SK-N-SH (cell line): ENCODE results near the gene DDX4. TPM values are rescaled to one million over a fixed set of nuclear protein-coding genes. Genes with fewer than 3 reads are reported as not detected.

Source experiments
- CTCF ChIA-PET: fragments of 300-600, 350-600 bp; formaldehyde crosslinking; extraction: SDS; loops from one replicate; lab custom pipeline; 2021; lab: Yijun Ruan, JAX
- POLR2A ChIA-PET: fragments of 350-600 bp; sonication (Branson Sonifier 250); formaldehyde crosslinking; extraction: SDS; loops from one replicate; lab custom pipeline; 2020; ENCODE audit warnings: antibody characterized with exemption, inconsistent platforms; lab: Yijun Ruan, JAX
- DNase-seq: peaks from one replicate; pipeline ENCODE4 v3.0.0; 2012
- H2AFZ ChIP-seq: fragments of 200-600 bp; sonication (generic); 2 replicates; pipeline ENCODE4 v1.8.1; 2016; ENCODE audit warnings: antibody characterized with exemption, mild to moderate bottlenecking, low read depth
- H3F3A ChIP-seq: fragments of 200-600 bp; sonication (generic); replicated peaks from 2 replicates; pipeline ENCODE3; 2016; ENCODE audit warnings: antibody characterized with exemption, mild to moderate bottlenecking; ENCODE audit not compliant: insufficient read depth
- H3K27ac ChIP-seq, 2 experiments: fragments of 200-500 bp in 1 of 2; fragments of 200-600 bp in 1 of 2; sonication (Bioruptor generic) in 1 of 2; sonication (generic), shearing (Covaris generic) in 1 of 2; 2 replicates each; pipeline versions ENCODE4 v1.5.1 to v1.6.1; 2014 to 2016; ENCODE audit warnings: low read depth in 2 of 2, inconsistent platforms in 1 of 2, low read length in 1 of 2, mild to moderate bottlenecking in 1 of 2, mixed read lengths in 1 of 2
- H3K27me3 ChIP-seq: fragments of 200-600 bp; sonication (generic), shearing (Covaris generic); 2 replicates; pipeline ENCODE4 v1.6.1; 2016; ENCODE audit warnings: mixed run types; ENCODE audit not compliant: insufficient read depth
- H3K36me3 ChIP-seq, 2 experiments: fragments of 200-500 bp in 1 of 2; fragments of 200-600 bp in 1 of 2; sonication (Bioruptor generic) in 1 of 2; sonication (generic) in 1 of 2; replicated peaks in 1 of 2; 2 replicates each; pipeline versions ENCODE3 to v1.5.1; 2014 to 2016; ENCODE audit warnings: low read length in 1 of 2, mild to moderate bottlenecking in 1 of 2; ENCODE audit not compliant: insufficient read depth in 2 of 2, control insufficient read depth in 1 of 2
- H3K4me1 ChIP-seq, 2 experiments: fragments of 200-500 bp in 1 of 2; fragments of 200-600 bp in 1 of 2; sonication (Bioruptor generic) in 1 of 2; sonication (generic), shearing (Covaris generic) in 1 of 2; 2 replicates each; pipeline versions ENCODE4 v1.5.1 to v1.6.1; 2014 to 2016; ENCODE audit warnings: low read depth in 1 of 2, low read length in 1 of 2, mixed run types in 1 of 2; ENCODE audit not compliant: insufficient read depth in 2 of 2, control insufficient read depth in 1 of 2
- H3K4me2 ChIP-seq: fragments of 200-600 bp; sonication (generic), shearing (Covaris generic); 2 replicates; pipeline ENCODE4 v1.6.1; 2017; ENCODE audit warnings: mixed run types
- H3K4me3 ChIP-seq, 2 experiments: fragments of 200-500 bp in 1 of 2; fragments of 200-600 bp in 1 of 2; sonication (Bioruptor generic) in 1 of 2; sonication (generic), shearing (Covaris generic) in 1 of 2; 2 replicates each; pipeline versions ENCODE4 v1.5.1 to v1.8.1; 2014 to 2016; ENCODE audit warnings: low read depth in 2 of 2, inconsistent platforms in 1 of 2, low read length in 1 of 2, mild to moderate bottlenecking in 1 of 2, mixed read lengths in 1 of 2, moderate library complexity in 1 of 2
- H3K79me2 ChIP-seq: fragments of 200-600 bp; sonication (generic); 2 replicates; pipeline ENCODE4 v1.8.1; 2017; ENCODE audit warnings: mild to moderate bottlenecking; ENCODE audit not compliant: insufficient read depth
- H3K9ac ChIP-seq: fragments of 200-600 bp; sonication (generic); 2 replicates; pipeline ENCODE4 v1.6.1; 2017; ENCODE audit warnings: mixed run types
- H3K9me2 ChIP-seq: fragments of 200-600 bp; sonication (generic); 2 replicates; pipeline ENCODE4 v1.6.1; 2017; ENCODE audit warnings: mixed run types
- H3K9me3 ChIP-seq: fragments of 200-600 bp; sonication (generic); 2 replicates; pipeline ENCODE4 v1.6.1; 2017; ENCODE audit warnings: mixed run types, mild to moderate bottlenecking, moderate library complexity
- H4K20me1 ChIP-seq: fragments of 200-600 bp; sonication (generic); 2 replicates; pipeline ENCODE4 v1.6.1; 2017; ENCODE audit warnings: mild to moderate bottlenecking, mixed run types; ENCODE audit not compliant: insufficient read depth
- ELF1 ChIP-seq: IDR thresholded peaks from 2 replicates; pipeline ENCODE4 v1.4.0; 2012
- FOSL2 ChIP-seq: IDR thresholded peaks from 2 replicates; pipeline ENCODE4 v1.4.0; 2012; ENCODE audit warnings: low read depth, mild to moderate bottlenecking, moderate library complexity, borderline replicate concordance
- FOXM1 ChIP-seq: IDR thresholded peaks from 2 replicates; pipeline ENCODE4 v1.4.0; 2012; ENCODE audit warnings: low read depth, mild to moderate bottlenecking
- GABPA ChIP-seq: IDR thresholded peaks from 2 replicates; pipeline ENCODE4 v1.4.0; 2012; ENCODE audit warnings: low read depth, mild to moderate bottlenecking
- JUND ChIP-seq: IDR thresholded peaks from 2 replicates; pipeline ENCODE4 v1.4.0; 2012
- NFIC ChIP-seq: IDR thresholded peaks from 2 replicates; pipeline ENCODE4 v1.4.0; 2012; ENCODE audit warnings: borderline replicate concordance
- NRF1 ChIP-seq: IDR thresholded peaks from 2 replicates; pipeline ENCODE4 v1.6.1; 2012; ENCODE audit warnings: low read depth, mild to moderate bottlenecking, low read length
- POLR2AphosphoS5 ChIP-seq: IDR thresholded peaks from 2 replicates; pipeline ENCODE4 v1.6.1; 2012; ENCODE audit warnings: low read depth, low read length
- RCOR1 ChIP-seq: fragments of 150-350 bp; IDR thresholded peaks from 2 replicates; pipeline ENCODE4 v1.6.1; 2017; ENCODE audit warnings: antibody characterized with exemption, low read length
- SMC3 ChIP-seq: IDR thresholded peaks from 2 replicates; pipeline ENCODE4 v1.6.1; 2012; ENCODE audit warnings: low read depth, low read length, improper control_type of control experiment
- TAF1 ChIP-seq: IDR thresholded peaks from 2 replicates; pipeline ENCODE4 v1.6.1; 2012; ENCODE audit warnings: low read depth, mild to moderate bottlenecking, low read length, moderate library complexity, borderline replicate concordance
- TCF12 ChIP-seq: IDR thresholded peaks from 2 replicates; pipeline ENCODE4 v1.4.0; 2012
- TEAD4 ChIP-seq: IDR thresholded peaks from 2 replicates; pipeline ENCODE4 v1.4.0; 2012; ENCODE audit warnings: mild to moderate bottlenecking, borderline replicate concordance; ENCODE audit not compliant: insufficient read depth
- WGBS: methylation state at CpG from one replicate; pipeline ENCODE4 v1.1.6; 2017; ENCODE audit warnings: low lambda C conversion rate; 5-methylcytosine and 5-hydroxymethylcytosine counted together
- polyA plus RNA-seq, 3 experiments: library from polyadenylated mRNA; depleted of rRNA; stranded (reverse); fragments of >200 nt; gene quantifications; 2 replicates each; pipeline ENCODE4 v1.2.3, GENCODE V29; 2012
- TF ChIP-seq, protein P1 (sequence below): IDR thresholded peaks from 2 replicates; pipeline ENCODE4 v1.4.0; 2012; ENCODE audit warnings: low read depth
- TF ChIP-seq, protein P2 (sequence below): fragments of 150-350 bp; IDR thresholded peaks from 2 replicates; pipeline ENCODE4 v1.6.1; 2017; ENCODE audit warnings: antibody characterized with exemption, low read length, low read depth, borderline replicate concordance

Gene DDX4
- polyA plus RNA-seq, 1 of the 3 experiments (the other 2 are of a cell fraction), result not detected

DNA sequence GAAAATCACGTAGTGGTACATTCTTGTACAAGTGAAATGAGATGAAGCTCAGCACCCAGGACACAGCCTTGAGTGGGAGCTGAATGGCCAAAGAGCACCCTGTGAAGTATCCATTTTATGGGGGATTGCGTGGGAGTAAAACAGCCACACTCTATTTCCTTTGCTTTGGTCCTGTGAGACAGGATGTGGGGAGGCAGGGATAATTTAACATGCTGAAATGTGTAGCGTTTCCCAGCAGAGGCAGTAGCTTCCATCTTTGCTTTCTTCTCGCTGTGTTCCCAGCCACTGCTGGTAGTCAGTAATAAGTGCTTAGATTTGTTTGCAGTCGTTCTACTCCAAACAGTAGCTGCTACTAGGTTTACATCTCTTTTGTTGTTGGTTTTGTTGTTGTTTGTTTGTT lies 117.6 kb downstream of the DDX4 start:
- no peak overlapping the region for H2AFZ ChIP-seq
- H3K4me1 ChIP-seq, result peaks cover 0 to 6% of the 10 kb centered on the region in 2 experiments; a peak in 2 of 4 replicates
- peaks cover 7% of the 10 kb centered on the region for H3F3A ChIP-seq
- TF ChIP-seq FOXM1, result no peak
- no peak for TF ChIP-seq SMC3
- TF ChIP-seq GABPA, result no peak
- TF ChIP-seq NFIC, result no peak
- TF ChIP-seq TAF1, result no peak
- no peak for TF ChIP-seq JUND
- no peak for TF ChIP-seq POLR2AphosphoS5
- no peak for TF ChIP-seq ELF1
- TF ChIP-seq, all 33 proteins: peak for 0
- Histone ChIP-seq H3K9me3 (no peaks in the 10 kb centered on the region), H3K9me2 (no peaks in the 10 kb centered on the region), H3K27ac (no peak overlapping the region), H4K20me1 (no peaks in the 10 kb centered on the region), H3K27me3 (no peaks in the 10 kb centered on the region), H3K79me2 (no peaks in the 10 kb centered on the region), H3K9ac (no peak overlapping the region), H3K4me3 (no peak overlapping the region), H3K36me3 (no peaks in the 10 kb centered on the region), H3K4me2 (no peak overlapping the region)
- CTCF ChIA-PET, result interaction anchor here (0.6 to 1.1 kb wide), 2 partner anchors 10 to 622 kb away, joined by 3 read pairs; no protein-coding TSS in a partner anchor
- 93% methylated on average over 5 of the region's 5 CpGs for WGBS
- POLR2A ChIA-PET, result no interaction called here
- no peak for DNase-seq

DNA sequence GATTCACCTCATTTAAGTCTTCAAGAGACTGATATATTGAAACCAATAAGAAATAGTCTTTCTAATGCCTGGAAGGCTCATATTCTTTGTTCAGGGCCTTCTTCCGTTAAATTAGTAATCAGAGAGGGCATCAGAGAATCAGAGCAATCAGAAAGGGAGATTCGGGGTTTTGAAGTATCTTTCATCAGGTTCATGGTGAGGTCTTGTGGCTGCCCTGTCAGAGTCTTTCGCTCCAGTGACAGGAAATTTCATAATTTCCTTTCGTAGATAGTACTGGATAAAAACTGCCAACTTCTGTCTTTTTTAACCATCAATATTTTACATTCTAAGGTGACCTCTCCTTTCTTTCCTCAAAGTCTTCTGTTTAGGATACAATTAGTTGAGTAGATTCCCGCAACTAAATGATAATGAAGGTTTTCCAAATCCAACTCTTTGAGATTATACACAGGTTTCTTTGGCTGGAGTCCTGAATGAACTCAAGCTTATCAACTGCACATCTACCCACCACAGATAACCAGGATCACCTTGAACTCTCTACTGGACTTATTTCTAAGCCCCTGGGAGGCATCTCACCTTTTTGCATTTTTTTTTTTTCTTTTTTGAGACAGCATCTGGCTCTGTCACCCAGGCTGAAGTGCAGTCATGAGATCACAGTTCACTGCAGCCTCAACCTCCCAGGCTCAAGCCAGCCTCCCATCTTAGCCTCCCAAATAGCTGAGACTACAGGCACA lies 118.8 kb downstream of the DDX4 start:
- Histone ChIP-seq H3K4me1 (peaks cover 0 to 2% of the 10 kb centered on the region in 2 experiments; a peak in 2 of 4 replicates), H3K9me3 (no peaks in the 10 kb centered on the region), H4K20me1 (no peaks in the 10 kb centered on the region), H3K79me2 (no peaks in the 10 kb centered on the region), H3K9ac (no peak overlapping the region), H3K36me3 (no peaks in the 10 kb centered on the region), H3K4me3 (no peak overlapping the region), H2AFZ (no peak overlapping the region), H3K4me2 (no peak overlapping the region), H3K27ac (no peak overlapping the region), H3K9me2 (no peaks in the 10 kb centered on the region), H3F3A (peaks cover 1% of the 10 kb centered on the region), H3K27me3 (no peaks in the 10 kb centered on the region)
- WGBS, result 92% methylated on average over 5 of the region's 5 CpGs
- ChIA-PET CTCF (interaction anchor here (0.6 kb wide), 1 partner anchor 715 kb away, joined by 3 read pairs; no protein-coding TSS in a partner anchor), POLR2A (no interaction called here)
- TF ChIP-seq TCF12 (no peak), FOSL2 (no peak), TEAD4 (no peak), RCOR1 (no peak), TAF1 (no peak), NRF1 (no peak), FOXM1 (no peak)
- TF ChIP-seq, protein P1, sequence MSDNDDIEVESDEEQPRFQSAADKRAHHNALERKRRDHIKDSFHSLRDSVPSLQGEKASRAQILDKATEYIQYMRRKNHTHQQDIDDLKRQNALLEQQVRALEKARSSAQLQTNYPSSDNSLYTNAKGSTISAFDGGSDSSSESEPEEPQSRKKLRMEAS, result no peak
- TF ChIP-seq, protein P2, sequence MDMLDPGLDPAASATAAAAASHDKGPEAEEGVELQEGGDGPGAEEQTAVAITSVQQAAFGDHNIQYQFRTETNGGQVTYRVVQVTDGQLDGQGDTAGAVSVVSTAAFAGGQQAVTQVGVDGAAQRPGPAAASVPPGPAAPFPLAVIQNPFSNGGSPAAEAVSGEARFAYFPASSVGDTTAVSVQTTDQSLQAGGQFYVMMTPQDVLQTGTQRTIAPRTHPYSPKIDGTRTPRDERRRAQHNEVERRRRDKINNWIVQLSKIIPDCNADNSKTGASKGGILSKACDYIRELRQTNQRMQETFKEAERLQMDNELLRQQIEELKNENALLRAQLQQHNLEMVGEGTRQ, result no peak
- DNase-seq, result no peak
